GM21360 (cell line): ENCODE results near the gene SKIC8.
A peak's percentile ranks its signal among the peaks of the same experiment; 100 is the strongest.

ENCODE experiments used
- ATAC-seq: cut with Tn5 transposase; IDR thresholded peaks from one replicate; pipeline ENCODE4 v1.9.1; 2021; ENCODE audit warnings: mild to moderate bottlenecking, moderate library complexity; ENCODE audit not compliant: unreplicated experiment

SKIC8 gene

GRCh38 chr15:78299101-78299930, at the start of gene SKIC8:
SKIC8 (minus strand) TSS chr15:78299609; CDS start chr15:78295686, 3,923 bp downstream.
- ATAC-seq, result peak; percentile 73

- ATAC-seq, result no peak
These were observed 48.5 kb upstream of the SKIC8 start for GRCh38 chr15:78347586-78348543.

GRCh38 chr15:78345396-78346125, 46.2 kb upstream of the SKIC8 start:
- ATAC-seq, result no peak

- ATAC-seq, result no peak
These were observed 44.1 kb upstream of the SKIC8 start for GRCh38 chr15:78343276-78344060.

- no peak for ATAC-seq
These were observed 42.6 kb upstream of the SKIC8 start for GRCh38 chr15:78342021-78342420.

GRCh38 chr15:78341057-78341987, 41.9 kb upstream of the SKIC8 start:
- ATAC-seq, result no peak

GRCh38 chr15:78340231-78341056, 41.0 kb upstream of the SKIC8 start, which contains the start of gene CRABP1:
CRABP1 (plus strand) TSS chr15:78340353; CDS start chr15:78340429, 76 bp downstream.
- no peak for ATAC-seq

- no peak for ATAC-seq
These were observed 40.1 kb upstream of the SKIC8 start for GRCh38 chr15:78339559-78339958.

GRCh38 chr15:78338781-78339180, 39.4 kb upstream of the SKIC8 start:
- no peak for ATAC-seq

- ATAC-seq, result no peak
These were observed 36.6 kb upstream of the SKIC8 start for GRCh38 chr15:78335985-78336384.

- ATAC-seq, result no peak
These were observed 35.4 kb upstream of the SKIC8 start for GRCh38 chr15:78334845-78335244.

- no peak for ATAC-seq
These were observed 30.2 kb upstream of the SKIC8 start for GRCh38 chr15:78329625-78330024.

- ATAC-seq, result no peak
These were observed 28.1 kb upstream of the SKIC8 start for GRCh38 chr15:78327466-78327865.

- no peak for ATAC-seq
These were observed 25.9 kb upstream of the SKIC8 start for GRCh38 chr15:78325092-78325843.

- no peak for ATAC-seq
These were observed 24.7 kb upstream of the SKIC8 start for GRCh38 chr15:78324144-78324543.

- no peak for ATAC-seq
These were observed 24.3 kb upstream of the SKIC8 start for GRCh38 chr15:78323693-78324092.

GRCh38 chr15:78322724-78323521, 23.5 kb upstream of the SKIC8 start:
- ATAC-seq, result no peak
